Measurements from ENCODE around the gene UNC119. TPM values are rescaled to one million over a fixed set of nuclear protein-coding genes. Genes with fewer than 3 reads are reported as not detected.
"Not testable (repeated sequence)": the region's sequence is repeated elsewhere in the genome, so short reads cannot be mapped to it uniquely, and the experiment has no call there.

UNC119 gene
- 22.0 and 22.1 TPM in 2 replicates for total RNA-seq

GRCh38 chr17:28552176-28552999 is at the start of gene UNC119:
UNC119 (minus strand) TSS chr17:28552624; CDS start chr17:28552557, 67 bp downstream.
- DNase-seq (ENCODE audit: low read depth, low spot score), result no peak

- DNase-seq (ENCODE audit: low read depth, low spot score), result peak; percentile 67
Observed at GRCh38 chr17:28599311-28600184, 47.1 kb upstream of the UNC119 start.

- peak; percentile 71 for DNase-seq (ENCODE audit: low read depth, low spot score)
Observed at GRCh38 chr17:28598799-28599310, 46.4 kb upstream of the UNC119 start, which contains the start of gene SPAG5. SPAG5 (minus strand) TSS chr17:28599025; CDS start chr17:28598946, 79 bp downstream.

- DNase-seq (ENCODE audit: low read depth, low spot score), result no peak
Observed at GRCh38 chr17:28598389-28598788, 46.0 kb upstream of the UNC119 start.

GRCh38 chr17:28597606-28598383 is 45.4 kb upstream of the UNC119 start:
- DNase-seq (ENCODE audit: low read depth, low spot score), result no peak

- no peak for DNase-seq (ENCODE audit: low read depth, low spot score)
Observed at GRCh38 chr17:28592260-28592659, 39.8 kb upstream of the UNC119 start.

GRCh38 chr17:28585851-28586250 is 33.4 kb upstream of the UNC119 start:
- DNase-seq (ENCODE audit: low read depth, low spot score), result no peak

- no peak for DNase-seq (ENCODE audit: low read depth, low spot score)
Observed at GRCh38 chr17:28584434-28584833, 32.0 kb upstream of the UNC119 start.

GRCh38 chr17:28582513-28582912 is 30.1 kb upstream of the UNC119 start:
- DNase-seq (ENCODE audit: low read depth, low spot score), result no peak

GRCh38 chr17:28580959-28581358 is 28.5 kb upstream of the UNC119 start:
- no peak for DNase-seq (ENCODE audit: low read depth, low spot score)

GRCh38 chr17:28579526-28579925 is 27.1 kb upstream of the UNC119 start:
- DNase-seq (ENCODE audit: low read depth, low spot score), result no peak

GRCh38 chr17:28578246-28579195 is 26.1 kb upstream of the UNC119 start:
- DNase-seq (ENCODE audit: low read depth, low spot score), result no peak

- no peak for DNase-seq (ENCODE audit: low read depth, low spot score)
Observed at GRCh38 chr17:28577466-28577824, 25.0 kb upstream of the UNC119 start.

GRCh38 chr17:28576758-28577465 is 24.5 kb upstream of the UNC119 start, which contains the start of gene ALDOC:
ALDOC (minus strand) TSS chr17:28576895; CDS start chr17:28575532, 1,363 bp downstream.
- peak; percentile 63 for DNase-seq (ENCODE audit: low read depth, low spot score)

GRCh38 chr17:28576016-28576415 is 23.6 kb upstream of the UNC119 start:
- not testable (repeated sequence) for DNase-seq (ENCODE audit: low read depth, low spot score)

- DNase-seq (ENCODE audit: low read depth, low spot score), result no peak
Observed at GRCh38 chr17:28575126-28575795, 22.8 kb upstream of the UNC119 start.

- no peak for DNase-seq (ENCODE audit: low read depth, low spot score)
Observed at GRCh38 chr17:28574526-28574925, 22.1 kb upstream of the UNC119 start.

- no peak for DNase-seq (ENCODE audit: low read depth, low spot score)
Observed at GRCh38 chr17:28573966-28574480, 21.6 kb upstream of the UNC119 start.

GRCh38 chr17:28573521-28573920 is 21.1 kb upstream of the UNC119 start:
- DNase-seq (ENCODE audit: low read depth, low spot score), result no peak

Measured in pulmonary artery endothelial cell (primary cell).